Osteocyte (in vitro differentiated cells): Measurements from ENCODE around the gene KRT27. TPM values are rescaled to one million over a fixed set of nuclear protein-coding genes. Genes with fewer than 3 reads are reported as not detected.

ENCODE experiments used
- DNase-seq: peaks from one replicate; pipeline ENCODE4 v3.0.0; 2021; ENCODE audit warnings: mixed read lengths; ENCODE audit not compliant: unreplicated experiment; ENCODE audit errors: extremely low spot score
- H3K27ac Mint-ChIP-seq: one replicate; pipeline ENCODE4 v1.8.0; 2021; ENCODE audit warnings: mild to moderate bottlenecking, mixed read lengths; ENCODE audit not compliant: unreplicated experiment
- H3K27me3 Mint-ChIP-seq: one replicate; pipeline ENCODE4 v1.8.0; 2021; ENCODE audit warnings: mixed read lengths; ENCODE audit not compliant: unreplicated experiment
- H3K36me3 Mint-ChIP-seq: one replicate; pipeline ENCODE4 v1.8.0; 2021; ENCODE audit warnings: mixed read lengths; ENCODE audit not compliant: unreplicated experiment
- H3K4me1 Mint-ChIP-seq: one replicate; pipeline ENCODE4 v1.8.0; 2021; ENCODE audit warnings: mixed read lengths; ENCODE audit not compliant: unreplicated experiment
- H3K4me3 Mint-ChIP-seq: one replicate; pipeline ENCODE4 v1.8.0; 2021; ENCODE audit warnings: mild to moderate bottlenecking, moderate library complexity, mixed read lengths; ENCODE audit not compliant: unreplicated experiment
- H3K9me3 Mint-ChIP-seq: one replicate; pipeline ENCODE4 v1.8.0; 2021; ENCODE audit warnings: mixed read lengths; ENCODE audit not compliant: unreplicated experiment
- CTCF ChIP-seq: fragments of 200-600 bp; sonication (generic); IDR thresholded peaks from 2 replicates; pipeline ENCODE4 v1.5.0; 2021; ENCODE audit warnings: antibody characterized with exemption, mild to moderate bottlenecking, moderate library complexity
- total RNA-seq: library from RNA; stranded (reverse); gene quantifications from 2 replicates; pipeline ENCODE4 v1.2.1, GENCODE V29; 2021

The KRT27 gene
- total RNA-seq, 1 donor from 2014 or later: not detected

DNA sequence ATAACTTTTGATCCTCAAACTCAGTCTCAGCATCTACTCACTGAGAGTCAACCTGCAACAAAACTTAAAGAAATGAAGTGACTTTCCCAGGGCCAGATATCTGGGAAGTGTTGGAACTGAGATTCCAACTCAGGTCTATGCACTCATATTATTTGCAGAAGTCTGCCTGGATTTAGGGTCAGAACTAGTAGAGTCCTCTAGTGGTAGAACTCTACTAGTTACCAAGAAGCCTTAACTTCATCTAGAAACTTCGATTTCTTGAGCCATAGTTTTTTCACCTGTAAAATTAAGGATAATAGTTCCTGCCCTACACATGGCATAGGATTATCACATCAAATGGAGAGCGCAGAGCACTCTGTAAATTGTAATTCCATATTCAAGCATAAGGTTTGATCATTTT lies 55.4 kb downstream of the KRT27 start:
- Mint-ChIP-seq H3K4me3 (no peak overlapping the region), H3K36me3 (no peaks in the 10 kb centered on the region), H3K9me3 (no peaks in the 10 kb centered on the region), H3K27me3 (peaks cover 74% of the 10 kb centered on the region), H3K27ac (no peak overlapping the region), H3K4me1 (no peaks in the 10 kb centered on the region)
- no peak for DNase-seq
- TF ChIP-seq CTCF: peak; percentile 28

Other genes starting within 250 kb of the KRT27 start
- 0.21 TPM in 1 of 2 replicates, not detected in the other for gene CCR7, start 217.1 kb downstream of the KRT27 start, total RNA-seq
- gene SMARCE1, start 134.7 kb downstream of the KRT27 start, total RNA-seq: 137 and 145 TPM in 2 replicates
- not detected in 2 replicates for gene KRT222, start 117.4 kb downstream of the KRT27 start, total RNA-seq
- gene KRT24, start 78.8 kb downstream of the KRT27 start, total RNA-seq: not detected in 2 replicates
- gene KRT25, start 27.2 kb downstream of the KRT27 start, total RNA-seq: not detected in 2 replicates
- gene KRT26, start 10.3 kb downstream of the KRT27 start, total RNA-seq: not detected in 2 replicates
- not detected in 2 replicates for gene KRT28, start 17.4 kb upstream of the KRT27 start, total RNA-seq
- gene KRT10, start 40.1 kb upstream of the KRT27 start, total RNA-seq: 46.5 and 49.0 TPM in 2 replicates
- not detected in 2 replicates for gene KRT12, start 84.7 kb upstream of the KRT27 start, total RNA-seq
- not detected in 2 replicates for gene KRT20, start 102.7 kb upstream of the KRT27 start, total RNA-seq
- not detected in 2 replicates for gene KRT23, start 155.1 kb upstream of the KRT27 start, total RNA-seq
- not detected in 2 replicates for gene KRT39, start 184.4 kb upstream of the KRT27 start, total RNA-seq
- not detected in 2 replicates for gene KRT40, start 201.8 kb upstream of the KRT27 start, total RNA-seq
- not detected in 2 replicates for gene KRTAP3-3, start 211.6 kb upstream of the KRT27 start, total RNA-seq
- not detected in 2 replicates for gene KRTAP3-2, start 217.4 kb upstream of the KRT27 start, total RNA-seq
- gene KRTAP3-1, start 226.6 kb upstream of the KRT27 start, total RNA-seq: not detected in 2 replicates
- not detected in 2 replicates for gene KRTAP1-5, start 244.7 kb upstream of the KRT27 start, total RNA-seq
- not detected in 2 replicates for gene KRTAP1-4, start 247.6 kb upstream of the KRT27 start, total RNA-seq